ENCODE results near the gene CSDE1. TPM values are rescaled to one million over a fixed set of nuclear protein-coding genes. Genes with fewer than 3 reads are reported as not detected.

CSDE1 gene
- polyA plus RNA-seq, 12 donors = 211 to 622 (median 473) TPM

DNA sequence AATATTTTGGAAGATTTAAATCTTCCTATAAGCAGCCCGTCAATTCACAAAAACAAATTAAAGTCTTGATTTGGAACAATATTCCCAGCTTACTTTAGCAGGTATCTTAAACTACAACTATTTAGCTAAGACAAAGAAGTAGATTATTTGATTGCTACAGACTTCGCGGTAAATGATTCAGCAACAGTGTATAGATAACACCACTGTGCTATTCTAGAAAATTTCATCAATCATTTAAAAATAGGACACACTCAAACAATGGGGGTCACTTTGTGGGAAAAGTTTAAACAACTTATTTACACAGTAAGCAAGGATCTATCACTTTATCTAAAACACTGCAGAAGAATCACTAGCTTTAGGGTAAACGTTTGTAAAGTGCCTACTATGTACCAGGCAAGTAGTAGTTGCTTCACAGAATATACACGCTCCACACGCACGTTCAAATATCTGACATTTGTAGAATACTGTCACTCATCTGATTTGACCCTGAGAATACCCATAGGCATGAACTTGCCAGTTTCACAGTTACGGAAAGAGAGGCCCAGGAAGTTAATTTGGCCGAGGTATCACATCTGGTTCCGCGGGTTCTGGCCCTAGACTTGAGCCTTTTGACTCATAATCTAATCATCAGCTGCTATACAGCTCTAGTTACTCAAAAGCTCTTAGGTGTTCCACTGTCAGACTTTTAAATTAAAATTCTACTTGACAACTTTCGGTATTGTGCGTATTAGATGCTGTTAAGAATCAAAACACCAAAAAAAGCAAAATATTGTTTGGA is 88.8 kb downstream of the CSDE1 start:
- DNase-seq = peak; percentile 6

DNA sequence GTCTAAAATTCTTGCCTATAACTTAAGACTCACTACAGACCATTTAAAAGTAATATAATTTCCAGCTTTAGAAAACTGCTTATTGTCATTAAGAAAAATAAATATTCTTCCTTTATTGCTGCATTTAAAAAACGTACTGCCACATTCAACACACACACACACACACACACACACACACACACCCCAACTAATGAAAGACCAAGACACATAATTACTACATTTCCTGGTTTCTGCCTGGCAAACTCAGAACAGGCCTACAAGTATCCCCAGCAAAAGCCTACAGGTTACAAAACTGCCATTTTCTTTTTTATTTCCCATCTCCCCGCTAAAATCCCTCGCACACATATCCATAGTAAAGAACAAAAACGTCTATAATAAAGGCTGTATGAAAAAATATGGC is 89.4 kb downstream of the CSDE1 start:
- no peak for DNase-seq

DNA sequence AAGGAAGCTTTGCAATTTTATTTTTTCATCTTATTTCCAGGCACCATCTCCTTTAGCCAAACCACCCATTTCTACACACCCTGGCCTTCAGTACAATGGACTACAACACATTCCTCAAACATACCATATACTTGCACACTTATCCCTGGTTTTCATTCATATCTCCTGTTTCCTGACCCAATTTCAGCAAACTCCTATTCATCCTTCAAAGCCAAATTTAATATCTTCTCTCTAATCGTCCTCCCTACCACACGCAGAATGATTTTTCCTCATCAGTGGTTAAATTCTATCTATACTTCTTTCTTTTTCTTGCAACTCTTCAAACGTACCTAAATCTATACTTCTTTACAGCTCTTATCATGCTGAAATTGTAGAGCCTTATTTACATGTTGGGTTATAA is 90.8 kb downstream of the CSDE1 start:
- no peak for DNase-seq

Other genes with a start within 250 kb of the CSDE1 start
- gene TRIM33, start 246.8 kb downstream of the CSDE1 start, polyA plus RNA-seq (ENCODE audit: insufficient read length in 12 of 12) = 10 to 100 TPM; 17.4 to 98.9 (median 24.7) TPM
- 10 to 100 TPM in 11 of 12 donors, not detected in 1; 18.4 to 41.8 (median 28.8) TPM for gene BCAS2, start 176.4 kb downstream of the CSDE1 start, polyA plus RNA-seq (ENCODE audit: insufficient read length in 12 of 12)
- gene DENND2C, start 87.9 kb downstream of the CSDE1 start, polyA plus RNA-seq (ENCODE audit: insufficient read length in 12 of 12) = 10 to 100 TPM in 5 of 12 donors, 1 to 10 TPM in 6, not detected in 1; 3.8 to 14.0 (median 8.3) TPM
- 100 to 1,000 TPM in 6 of 12 donors, 10 to 100 TPM in 5, not detected in 1; 28.6 to 217 (median 114) TPM for gene AMPD1, start 62.4 kb downstream of the CSDE1 start, polyA plus RNA-seq (ENCODE audit: insufficient read length in 12 of 12)
- gene NRAS, start 41.2 kb downstream of the CSDE1 start, polyA plus RNA-seq (ENCODE audit: insufficient read length in 12 of 12) = 10 to 100 TPM in 11 of 12 donors, not detected in 1; 48.6 to 64.6 (median 60.4) TPM
- 10 to 100 TPM in 11 of 12 donors, not detected in 1; 18.9 to 39.7 (median 33.4) TPM for gene SIKE1, start 22.7 kb upstream of the CSDE1 start, polyA plus RNA-seq (ENCODE audit: insufficient read length in 12 of 12)
- gene SYCP1, start 96.9 kb upstream of the CSDE1 start, polyA plus RNA-seq (ENCODE audit: insufficient read length in 12 of 12) = under 1 TPM in 2 of 12 donors, not detected in 10; 0.14 to 0.25 TPM